ENCODE data around the gene TIAM2. TPM values are rescaled to one million over a fixed set of nuclear protein-coding genes. Genes with fewer than 3 reads are reported as not detected.

Gene TIAM2
- total and polyA plus RNA-seq, 2 experiments from 2014 or later: 5.5 to 16.9 TPM

GRCh38 chr6:155089746-155090145, 94.6 kb downstream of the TIAM2 start:
- H3K27me3 ChIP-seq: no peaks in the 10 kb centered on the region
- 96% methylated on average over 4 of the region's 4 CpGs for WGBS (ENCODE audit: low lambda C conversion rate, missing lambda C conversion rate)
- TF ChIP-seq EZH2phosphoT487 (IDR thresholded peaks at IDR 0.05; ENCODE audit: low read depth, severe bottlenecking, unreplicated experiment): no peak
- no peak for TF ChIP-seq EZH2 (IDR thresholded peaks at IDR 0.05; ENCODE audit: borderline replicate concordance)
- TF ChIP-seq CTCF (IDR thresholded peaks at IDR 0.05; ENCODE audit: poor library complexity): no peak
- no peak overlapping the region for H3K27ac ChIP-seq
- no peaks in the 10 kb centered on the region for H3K79me2 ChIP-seq
- DNase-seq (ENCODE audit: low spot score): no peak
- no peak overlapping the region for H3K4me2 ChIP-seq
- H2AFZ ChIP-seq: no peak overlapping the region
- no peaks in the 10 kb centered on the region for H4K20me1 ChIP-seq (ENCODE audit: insufficient read depth, poor library complexity, severe bottlenecking)
- H3K36me3 ChIP-seq (replicated peaks; ENCODE audit: insufficient read depth, low read depth): no peaks in the 10 kb centered on the region
- no peaks in the 10 kb centered on the region for H3K9me2 ChIP-seq (replicated peaks; ENCODE audit: insufficient read depth)
- no peaks in the 10 kb centered on the region for H3K9me3 ChIP-seq (ENCODE audit: low read depth)
- H3K4me1 ChIP-seq (ENCODE audit: insufficient read depth): peaks cover 10% of the 10 kb centered on the region
- no peak overlapping the region for H3K4me3 ChIP-seq

- H3K9me2 ChIP-seq (replicated peaks; ENCODE audit: insufficient read depth): no peaks in the 10 kb centered on the region
- TF ChIP-seq EZH2 (IDR thresholded peaks at IDR 0.05; ENCODE audit: borderline replicate concordance) (no peak), CTCF (IDR thresholded peaks at IDR 0.05; ENCODE audit: poor library complexity) (no peak)
- WGBS (ENCODE audit: low lambda C conversion rate, missing lambda C conversion rate): 59% methylated on average over 1 of the region's 1 CpG
- H3K4me2 ChIP-seq: no peak overlapping the region
- DNase-seq (ENCODE audit: low spot score): no peak
- H4K20me1 ChIP-seq (ENCODE audit: insufficient read depth, poor library complexity, severe bottlenecking): no peaks in the 10 kb centered on the region
- H3K4me3 ChIP-seq: no peak overlapping the region
- H2AFZ ChIP-seq: no peak overlapping the region
- no peaks in the 10 kb centered on the region for H3K9me3 ChIP-seq (ENCODE audit: low read depth)
- H3K4me1 ChIP-seq (ENCODE audit: insufficient read depth): peaks cover 6% of the 10 kb centered on the region
- no peaks in the 10 kb centered on the region for H3K27me3 ChIP-seq
- H3K36me3 ChIP-seq (replicated peaks; ENCODE audit: insufficient read depth, low read depth): no peaks in the 10 kb centered on the region
- no peaks in the 10 kb centered on the region for H3K79me2 ChIP-seq
- no peak overlapping the region for H3K27ac ChIP-seq
Measured at GRCh38 chr6:155090166-155090565, 95.1 kb downstream of the TIAM2 start.

- Histone ChIP-seq H3K36me3 (replicated peaks; ENCODE audit: insufficient read depth, low read depth) (no peaks in the 10 kb centered on the region), H3K27ac (no peak overlapping the region), H3K4me3 (no peak overlapping the region), H3K4me1 (ENCODE audit: insufficient read depth) (no peaks in the 10 kb centered on the region), H3K4me2 (no peak overlapping the region), H4K20me1 (ENCODE audit: insufficient read depth, poor library complexity, severe bottlenecking) (no peaks in the 10 kb centered on the region), H2AFZ (no peak overlapping the region), H3K27me3 (no peaks in the 10 kb centered on the region), H3K79me2 (no peaks in the 10 kb centered on the region), H3K9me3 (ENCODE audit: low read depth) (no peaks in the 10 kb centered on the region), H3K9me2 (replicated peaks; ENCODE audit: insufficient read depth) (no peaks in the 10 kb centered on the region)
- TF ChIP-seq EZH2phosphoT487 (IDR thresholded peaks at IDR 0.05; ENCODE audit: low read depth, severe bottlenecking, unreplicated experiment) (no peak), EZH2 (IDR thresholded peaks at IDR 0.05; ENCODE audit: borderline replicate concordance) (no peak), CTCF (IDR thresholded peaks at IDR 0.05; ENCODE audit: poor library complexity) (no peak)
- WGBS (ENCODE audit: low lambda C conversion rate, missing lambda C conversion rate): 96% methylated on average over 10 of the region's 10 CpGs
- no peak for DNase-seq (ENCODE audit: low spot score)
Measured at GRCh38 chr6:155091756-155092155, 96.6 kb downstream of the TIAM2 start.

- Histone ChIP-seq H3K4me2 (no peak overlapping the region), H3K4me1 (ENCODE audit: insufficient read depth) (no peaks in the 10 kb centered on the region), H2AFZ (no peak overlapping the region), H3K79me2 (no peaks in the 10 kb centered on the region), H3K9me2 (replicated peaks; ENCODE audit: insufficient read depth) (no peaks in the 10 kb centered on the region), H3K27me3 (no peaks in the 10 kb centered on the region), H3K36me3 (replicated peaks; ENCODE audit: insufficient read depth, low read depth) (no peaks in the 10 kb centered on the region), H3K4me3 (no peak overlapping the region), H3K9me3 (ENCODE audit: low read depth) (no peaks in the 10 kb centered on the region), H3K27ac (no peak overlapping the region), H4K20me1 (ENCODE audit: insufficient read depth, poor library complexity, severe bottlenecking) (no peaks in the 10 kb centered on the region)
- 90% methylated on average over 7 of the region's 7 CpGs for WGBS (ENCODE audit: low lambda C conversion rate, missing lambda C conversion rate)
- no peak for TF ChIP-seq CTCF (IDR thresholded peaks at IDR 0.05; ENCODE audit: poor library complexity)
- TF ChIP-seq EZH2 (IDR thresholded peaks at IDR 0.05; ENCODE audit: borderline replicate concordance): no peak
- TF ChIP-seq EZH2phosphoT487 (IDR thresholded peaks at IDR 0.05; ENCODE audit: low read depth, severe bottlenecking, unreplicated experiment): no peak
- DNase-seq (ENCODE audit: low spot score): no peak
Measured at GRCh38 chr6:155093430-155093829, 98.3 kb downstream of the TIAM2 start.

Data from hepatocyte (in vitro differentiated cells).